GM19035 (cell line): Measurements from ENCODE around the gene GRIK1.
"Not testable (repeated sequence)": the region's sequence is repeated elsewhere in the genome, so short reads cannot be mapped to it uniquely, and the experiment has no call there.

ENCODE experiments used
- ATAC-seq: cut with Tn5 transposase; IDR thresholded peaks from one replicate; pipeline ENCODE4 v1.9.1; 2021; ENCODE audit not compliant: unreplicated experiment

GRIK1 gene

DNA sequence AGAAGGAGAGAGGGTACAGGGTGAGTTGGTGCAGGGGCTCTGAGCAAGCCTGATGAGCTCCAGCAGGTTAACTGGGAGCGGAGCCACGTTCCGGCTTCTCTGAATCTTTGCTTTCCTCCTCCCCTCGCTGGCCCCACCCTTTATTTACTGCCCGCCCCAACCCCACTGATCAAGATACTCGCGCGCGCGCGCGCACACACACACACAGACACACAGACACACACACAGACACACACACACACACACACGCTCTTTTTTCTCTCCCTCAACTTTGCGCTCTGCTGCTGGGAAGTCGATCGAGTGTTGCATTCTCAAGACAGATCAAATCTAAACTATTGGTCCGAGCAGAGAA lies at the start of gene GRIK1:
GRIK1 (minus strand) TSS at position 73 of the 352 bp plus-strand sequence.
- ATAC-seq: no peak

GRCh38 chr21:29987762-29988161 lies 48.0 kb upstream of the GRIK1 start:
- ATAC-seq: no peak

- no peak for ATAC-seq
Observed at GRCh38 chr21:29985866-29986265, 46.1 kb upstream of the GRIK1 start.

- no peak for ATAC-seq
Observed at GRCh38 chr21:29979043-29979442, 39.2 kb upstream of the GRIK1 start.

GRCh38 chr21:29975776-29976175 lies 36.0 kb upstream of the GRIK1 start:
- no peak for ATAC-seq

GRCh38 chr21:29973258-29973657 lies 33.5 kb upstream of the GRIK1 start:
- ATAC-seq: no peak

GRCh38 chr21:29961291-29962027 lies 21.7 kb upstream of the GRIK1 start:
- ATAC-seq: no peak

- no peak for ATAC-seq
Observed at GRCh38 chr21:29958551-29958950, 18.8 kb upstream of the GRIK1 start.

DNA sequence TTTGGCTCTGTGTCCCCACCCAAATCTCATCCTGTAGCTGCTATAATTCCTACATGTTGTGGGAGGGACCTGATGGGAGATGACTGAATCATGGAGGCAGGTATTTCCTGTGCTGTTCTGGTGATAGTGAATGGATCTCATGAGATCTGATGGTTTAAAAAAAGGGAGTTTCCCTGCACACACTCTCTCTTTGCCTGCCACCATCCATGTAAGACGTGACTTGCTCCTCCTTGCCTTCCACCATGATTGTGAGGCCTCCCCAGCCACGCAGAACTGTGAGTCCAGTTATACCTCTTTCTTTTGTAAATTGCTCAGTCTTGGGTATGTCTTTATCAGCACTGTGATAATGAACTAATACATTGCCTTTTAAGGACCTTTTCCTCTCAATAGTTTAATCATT lies 18.2 kb upstream of the GRIK1 start:
- not testable (repeated sequence) for ATAC-seq

DNA sequence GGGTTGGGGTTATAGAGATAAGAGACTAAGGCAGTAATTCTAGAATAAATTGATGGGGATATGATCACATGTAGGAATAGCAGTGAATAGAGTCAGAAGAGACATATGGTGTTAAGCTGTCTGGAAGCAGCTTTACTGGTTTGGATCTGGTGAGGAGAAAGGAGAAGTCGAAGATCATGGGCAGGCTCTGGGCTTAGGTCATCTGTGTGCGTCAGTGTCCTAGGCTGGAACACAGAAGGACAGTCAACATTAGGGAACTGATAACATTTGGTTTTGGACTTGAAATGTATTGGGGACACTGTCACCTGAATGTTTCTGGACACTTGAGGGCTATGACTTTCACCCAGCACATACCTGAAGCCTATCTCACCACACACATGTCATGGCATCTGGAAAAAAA lies 13.9 kb upstream of the GRIK1 start:
- no peak for ATAC-seq

DNA sequence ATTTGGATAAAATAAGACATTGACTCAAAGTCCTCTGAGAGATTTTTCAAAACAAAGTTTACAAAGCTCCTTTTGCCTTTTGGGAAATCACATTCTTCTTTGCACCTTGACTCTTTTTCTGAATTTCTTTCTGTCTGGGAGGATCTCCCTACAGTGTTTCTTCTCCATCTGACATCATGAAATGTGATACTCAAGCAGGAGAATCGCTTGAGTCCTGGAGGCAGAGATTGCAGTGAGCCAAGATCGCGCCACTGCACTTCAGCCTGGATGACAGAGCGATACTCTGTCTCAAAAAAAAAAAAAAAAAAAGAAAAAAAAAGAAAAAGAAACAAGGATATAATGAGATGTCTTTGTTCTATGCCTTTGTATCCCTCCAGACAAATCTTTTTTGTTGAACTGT lies 13.3 kb upstream of the GRIK1 start:
- no peak for ATAC-seq

DNA sequence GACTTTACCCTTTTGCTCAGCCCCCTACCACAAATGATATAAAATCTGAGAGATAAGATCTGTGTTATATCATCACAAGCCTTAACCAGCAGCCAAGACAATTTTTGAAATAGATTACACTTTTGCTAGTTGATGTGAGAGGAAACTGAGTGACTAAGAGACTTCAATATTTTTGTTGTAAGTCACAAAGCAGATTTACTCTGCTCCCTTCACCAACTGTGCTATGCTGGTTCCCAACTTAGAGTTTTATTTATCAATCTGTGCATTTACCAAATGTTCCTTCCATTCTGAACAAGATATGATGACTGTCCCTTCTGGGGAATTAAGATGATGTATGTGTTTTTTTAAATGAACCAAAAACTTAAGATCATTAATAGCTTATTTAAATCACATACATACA lies 12.1 kb upstream of the GRIK1 start:
- ATAC-seq: no peak

DNA sequence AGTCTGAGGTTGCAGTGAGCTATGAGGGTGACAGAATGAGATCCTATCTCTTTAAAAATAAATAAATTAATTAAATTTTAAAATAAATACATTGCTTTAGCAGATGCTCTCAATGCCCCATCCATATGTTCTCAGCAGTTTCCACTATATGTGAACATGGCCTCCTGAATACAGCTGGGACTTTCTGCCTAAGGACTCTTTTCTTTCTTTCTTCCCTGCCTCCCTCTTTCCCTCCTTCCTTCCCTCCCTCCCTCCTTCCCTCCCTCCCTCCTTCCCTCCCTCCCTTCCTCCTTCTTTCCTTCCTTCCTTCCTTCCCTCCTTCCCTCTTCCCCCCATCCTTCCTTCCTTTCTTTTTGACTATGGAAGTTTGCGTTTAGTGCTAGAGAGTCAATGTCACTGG lies 10.2 kb upstream of the GRIK1 start:
- ATAC-seq: no peak

- ATAC-seq: no peak
Observed at GRCh38 chr21:29947119-29947518, 7.3 kb upstream of the GRIK1 start.

GRCh38 chr21:29943885-29944284 lies 4.1 kb upstream of the GRIK1 start:
- ATAC-seq: no peak

DNA sequence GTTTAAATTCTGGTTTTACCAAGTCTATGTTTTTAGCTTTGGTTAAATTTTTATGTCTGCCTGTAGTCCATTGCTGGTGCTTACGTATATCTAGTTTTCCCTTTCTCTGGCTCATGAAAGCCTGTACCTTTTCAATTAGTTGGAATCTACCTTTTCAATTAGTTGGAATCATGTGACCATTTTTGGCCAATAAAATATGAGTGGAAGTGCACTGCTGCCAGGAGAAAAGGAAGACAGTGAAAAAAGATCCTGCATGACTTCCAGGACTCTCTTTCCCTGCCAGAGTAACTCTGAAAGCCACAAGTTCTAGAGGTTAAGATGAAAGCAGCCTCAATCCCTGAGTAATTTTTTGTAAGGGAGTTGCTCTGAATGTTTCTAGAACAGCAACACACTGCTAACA lies 2.2 kb upstream of the GRIK1 start:
- ATAC-seq: no peak

DNA sequence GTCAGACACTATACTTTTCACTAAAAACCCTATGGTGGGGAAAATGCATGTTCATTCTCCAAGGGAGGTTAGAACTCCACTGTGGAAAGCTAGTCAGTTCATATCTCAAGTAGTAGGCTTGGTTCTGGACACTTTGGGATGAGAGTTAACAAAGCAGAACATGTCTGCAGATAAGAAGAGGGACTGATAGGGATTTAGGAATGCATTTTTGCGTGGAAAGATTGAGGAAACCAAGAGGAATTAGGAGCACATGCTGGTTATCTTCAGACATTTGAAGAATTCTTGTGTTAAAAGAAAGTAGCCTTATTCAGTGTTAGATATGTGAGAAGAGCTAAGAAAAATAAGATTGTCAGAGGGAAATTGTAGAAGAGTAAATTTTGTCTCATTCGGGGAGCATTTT lies 1.2 kb upstream of the GRIK1 start:
- no peak for ATAC-seq

- ATAC-seq: no peak
Observed at GRCh38 chr21:29940361-29940760, 565 bp upstream of the GRIK1 start.

DNA sequence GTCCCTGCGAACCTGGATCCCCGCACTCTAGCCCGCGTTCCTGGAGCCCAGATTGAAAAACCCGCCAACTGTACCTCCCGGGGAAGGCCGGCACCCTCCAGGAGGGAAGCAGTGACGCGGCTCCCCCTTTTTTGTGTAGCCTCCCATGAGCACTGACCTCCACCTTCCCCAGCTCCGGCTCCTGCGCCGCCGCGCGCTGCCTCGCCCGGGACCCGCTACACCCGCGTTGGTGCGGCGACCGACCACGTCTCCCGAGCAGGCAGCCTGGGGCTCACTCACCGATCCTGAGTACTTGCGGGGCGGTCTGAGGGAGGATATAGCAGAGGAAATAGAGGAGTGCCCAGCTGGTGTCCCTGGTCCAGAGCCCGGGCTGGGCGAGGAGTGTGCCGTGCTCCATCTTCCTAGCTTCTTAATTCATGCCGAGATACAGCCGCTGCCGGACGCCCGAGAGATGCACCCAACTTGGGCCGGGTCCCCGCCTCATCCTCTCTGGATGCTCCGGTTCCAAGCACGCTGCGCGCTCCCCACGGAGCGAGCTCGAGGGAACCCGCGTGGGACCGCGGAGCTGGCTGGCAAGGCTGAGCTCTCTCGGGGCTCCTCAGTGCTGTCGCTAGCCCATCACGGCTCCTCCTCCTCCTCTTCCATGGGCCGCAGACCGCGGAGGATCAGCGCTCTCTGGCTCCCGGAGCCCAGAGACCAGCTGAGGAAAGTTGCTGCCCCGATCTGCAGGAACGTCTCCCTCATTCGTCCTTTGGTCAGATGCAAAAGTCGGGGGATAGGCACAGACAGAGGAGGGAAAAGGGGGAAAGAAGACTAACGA lies 482 bp downstream of the GRIK1 start:
- ATAC-seq: no peak

DNA sequence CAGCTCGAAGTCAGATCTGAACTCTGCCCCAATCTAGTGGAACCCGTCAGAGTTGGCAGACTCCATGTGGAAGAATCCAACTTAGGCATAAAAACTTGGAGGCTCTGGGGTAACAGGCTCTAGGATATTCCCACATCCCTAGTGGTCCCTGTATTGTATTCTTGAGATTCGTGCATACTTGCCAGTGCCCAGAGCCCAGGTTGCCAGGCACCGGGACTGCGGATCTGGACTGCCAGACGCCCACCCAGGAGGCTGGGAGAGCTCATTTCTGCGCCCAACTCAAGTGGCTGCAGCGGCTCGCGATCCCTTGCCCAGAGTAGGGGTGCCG lies 1.1 kb downstream of the GRIK1 start:
- no peak for ATAC-seq

GRCh38 chr21:29933088-29933487 lies 6.7 kb downstream of the GRIK1 start:
- no peak for ATAC-seq

- ATAC-seq: no peak
Observed at GRCh38 chr21:29928537-29928936, 11.3 kb downstream of the GRIK1 start.

GRCh38 chr21:29920938-29921337 lies 18.9 kb downstream of the GRIK1 start:
- ATAC-seq: no peak
